ENCODE results near the gene SYNC. TPM values are rescaled to one million over a fixed set of nuclear protein-coding genes. Genes with fewer than 3 reads are reported as not detected.

SYNC gene
- total RNA-seq (not detected), total RNA-seq (0 reads per million in 2 donors)

DNA sequence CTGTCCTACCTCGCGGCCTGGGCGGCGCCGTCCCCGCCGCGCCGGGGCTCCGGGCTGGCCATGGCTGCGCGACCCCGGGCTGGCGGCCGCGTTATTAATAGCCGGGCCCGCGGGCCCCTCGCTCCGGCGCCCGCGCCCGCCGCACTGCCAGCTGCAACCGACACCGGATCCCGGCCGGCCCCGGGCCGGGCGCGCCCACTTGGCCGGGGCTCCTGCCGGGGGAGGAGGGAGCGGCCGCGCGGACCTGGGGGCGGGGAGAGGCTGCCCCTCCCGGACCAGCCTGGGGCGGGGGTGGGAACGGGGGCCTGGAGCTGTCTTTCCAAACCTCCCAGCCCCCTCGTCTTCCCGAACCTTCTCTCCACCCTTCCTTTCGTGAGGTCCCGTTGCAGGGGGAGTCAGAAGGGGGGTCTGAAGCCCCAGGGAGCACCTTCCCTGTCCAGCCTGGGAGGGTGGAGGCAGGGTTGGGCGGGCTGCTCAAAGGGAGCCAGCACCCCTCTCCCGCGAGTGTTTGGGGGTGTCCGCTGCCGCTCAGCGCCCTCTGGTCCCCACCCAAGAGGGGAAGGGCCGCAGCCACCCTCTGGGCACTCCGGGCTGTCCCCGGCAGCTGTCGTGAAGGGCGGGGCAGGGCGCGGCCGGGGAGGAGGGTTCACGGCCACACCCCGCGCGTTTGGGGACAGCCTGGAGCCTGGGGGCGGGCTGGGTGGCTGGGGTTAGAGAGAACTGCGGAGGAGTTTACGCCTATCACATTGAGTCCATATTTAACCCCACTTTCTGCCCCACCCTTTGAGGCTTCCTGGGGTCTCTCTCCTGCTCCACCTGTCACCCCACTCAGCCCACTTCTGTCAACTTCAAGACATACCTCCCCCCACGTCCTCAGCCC is at the start of gene SYNC:
Gene SYNC, minus strand, starts transcription at position 172 of the 880 bp plus-strand sequence. Its CDS starts 110 bp downstream, at position 62.
- Mint-ChIP-seq H3K27ac (no peak within 1 kb of the TSS), H3K27me3 (peaks cover 54% of the 10 kb centered on the region), H3K4me1 (peaks cover 6% of the 10 kb centered on the region), H3K36me3 (ENCODE audit: low read depth) (peaks cover 7% of the 10 kb centered on the region), H3K4me3 (peak within 1 kb of the TSS; percentile 79)
- ATAC-seq, result peak; percentile 44
- no peak for DNase-seq
- no peaks in the 10 kb centered on the region for H3K9me3 ChIP-seq (ENCODE audit: control insufficient read depth, low read length, poor library complexity, severe bottlenecking)

DNA sequence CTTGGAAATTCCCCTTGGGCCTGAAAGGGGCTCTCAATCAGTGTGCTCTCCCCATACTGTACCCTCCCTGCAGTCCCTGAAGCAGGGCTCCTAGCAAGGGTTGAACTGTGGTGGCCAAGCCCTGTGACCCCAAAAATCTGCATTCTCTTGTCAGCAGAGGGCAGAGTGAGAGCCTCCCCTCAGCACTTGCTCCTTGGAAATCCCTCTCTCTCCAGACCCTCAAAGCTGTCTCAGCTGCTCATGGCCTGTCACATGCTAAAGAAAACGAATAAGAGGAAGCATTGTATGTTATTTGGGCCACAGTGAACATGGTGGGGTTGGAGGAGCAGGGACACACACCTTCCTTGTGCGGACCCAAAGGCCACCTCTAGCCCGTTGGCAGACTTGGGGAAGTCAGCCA is 47.2 kb upstream of the SYNC start:
- no peaks in the 10 kb centered on the region for H3K9me3 ChIP-seq (ENCODE audit: control insufficient read depth, low read length, poor library complexity, severe bottlenecking)
- no peak for DNase-seq
- H3K27me3 Mint-ChIP-seq, result no peaks in the 10 kb centered on the region
- H3K4me1 Mint-ChIP-seq, result peaks cover 10% of the 10 kb centered on the region
- H3K27ac Mint-ChIP-seq, result no peak overlapping the region
- no peaks in the 10 kb centered on the region for H3K36me3 Mint-ChIP-seq (ENCODE audit: low read depth)
- no peak for ATAC-seq
- no peak overlapping the region for H3K4me3 Mint-ChIP-seq

DNA sequence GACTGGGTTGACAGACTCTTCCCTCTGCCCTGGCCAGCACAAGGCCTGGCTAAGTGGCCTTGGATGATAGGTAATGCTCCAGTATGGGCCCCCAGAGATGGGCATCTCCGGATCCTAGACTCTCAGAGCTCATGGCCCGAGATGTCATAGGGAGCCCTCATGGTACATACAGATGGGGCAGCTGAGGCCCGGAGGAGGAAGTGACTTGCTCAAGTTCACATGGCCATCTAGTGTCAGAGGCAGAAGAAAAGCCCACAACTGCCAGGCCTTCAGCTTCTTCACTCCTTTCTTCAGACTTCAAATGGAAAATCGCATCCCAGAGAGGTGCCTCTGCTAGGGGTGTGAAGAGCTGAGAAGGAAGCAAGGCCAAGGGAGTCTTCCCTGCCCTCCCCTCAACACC is 46.8 kb upstream of the SYNC start:
- peaks cover 3% of the 10 kb centered on the region for H3K27me3 Mint-ChIP-seq
- no peak overlapping the region for H3K4me3 Mint-ChIP-seq
- H3K9me3 ChIP-seq (ENCODE audit: control insufficient read depth, low read length, poor library complexity, severe bottlenecking), result no peaks in the 10 kb centered on the region
- no peak for DNase-seq
- H3K36me3 Mint-ChIP-seq (ENCODE audit: low read depth), result no peaks in the 10 kb centered on the region
- ATAC-seq, result no peak
- peaks cover 8% of the 10 kb centered on the region for H3K4me1 Mint-ChIP-seq
- H3K27ac Mint-ChIP-seq, result no peak overlapping the region

DNA sequence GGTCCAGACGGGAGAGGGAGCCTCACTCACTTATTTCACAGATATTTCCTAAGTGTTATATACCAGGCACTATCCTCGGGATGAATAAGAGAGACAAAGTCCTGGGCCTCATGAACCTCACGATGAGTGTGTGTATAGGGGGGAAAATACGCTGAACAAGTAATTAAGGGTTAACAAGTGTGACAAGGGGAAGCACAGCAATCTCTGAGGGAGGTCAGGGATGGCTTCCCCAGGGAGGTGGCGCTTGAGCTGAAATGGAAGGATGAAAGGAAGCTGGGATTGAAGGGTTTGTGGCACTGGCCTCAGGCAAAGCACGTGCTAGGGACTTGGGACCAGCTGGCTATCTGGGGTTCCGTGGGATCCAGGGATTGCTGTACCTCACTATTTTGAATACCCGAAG is 46.4 kb upstream of the SYNC start:
- Mint-ChIP-seq H3K4me1 (peaks cover 6% of the 10 kb centered on the region), H3K27me3 (peaks cover 7% of the 10 kb centered on the region), H3K27ac (no peak overlapping the region), H3K36me3 (ENCODE audit: low read depth) (no peaks in the 10 kb centered on the region), H3K4me3 (no peak overlapping the region)
- ATAC-seq, result no peak
- H3K9me3 ChIP-seq (ENCODE audit: control insufficient read depth, low read length, poor library complexity, severe bottlenecking), result no peaks in the 10 kb centered on the region
- DNase-seq, result no peak

DNA sequence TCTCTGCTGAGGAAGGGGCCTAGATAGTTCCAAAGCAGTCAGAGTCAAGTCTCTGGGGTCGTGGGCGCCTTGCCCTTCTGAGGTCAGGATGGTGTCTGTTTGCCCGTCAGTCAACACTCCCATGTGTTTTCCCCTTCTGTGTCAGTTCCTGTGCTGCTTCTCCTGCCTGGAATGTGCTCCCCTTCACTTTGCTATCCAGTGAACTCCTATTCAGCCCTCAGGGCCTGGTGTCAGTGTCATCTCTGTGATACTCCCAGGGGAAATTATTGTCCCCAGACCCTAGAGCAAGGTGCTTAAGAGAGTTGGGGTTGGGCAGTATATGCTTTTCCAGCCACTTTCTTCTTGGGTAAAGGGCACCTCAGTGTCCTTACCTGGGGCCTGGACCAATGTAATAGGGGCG is 45.8 kb upstream of the SYNC start:
- Mint-ChIP-seq H3K36me3 (ENCODE audit: low read depth) (no peaks in the 10 kb centered on the region), H3K4me3 (no peak overlapping the region), H3K27ac (no peak overlapping the region), H3K27me3 (peaks cover 9% of the 10 kb centered on the region), H3K4me1 (peaks cover 6% of the 10 kb centered on the region)
- H3K9me3 ChIP-seq (ENCODE audit: control insufficient read depth, low read length, poor library complexity, severe bottlenecking), result no peaks in the 10 kb centered on the region
- DNase-seq (no peak), ATAC-seq (no peak)

DNA sequence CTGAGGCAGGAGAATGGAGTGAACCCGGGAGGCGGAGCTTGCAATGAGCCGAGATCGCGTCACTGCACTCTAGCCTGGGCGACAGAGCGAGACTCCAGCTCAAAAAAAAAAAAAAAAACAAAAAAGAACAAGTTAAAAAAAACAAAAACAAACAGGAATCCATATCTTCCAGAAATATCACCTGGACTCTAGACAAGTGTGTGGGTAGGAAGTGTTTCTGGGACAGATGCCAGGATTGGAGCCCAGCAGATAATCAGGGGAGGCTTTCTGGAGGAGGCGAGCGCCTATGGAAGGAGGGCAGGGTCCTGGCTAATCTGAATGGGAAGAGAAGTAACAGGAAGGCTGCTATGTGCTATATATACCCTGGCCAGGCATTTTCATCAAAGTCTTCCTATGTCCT is 43.6 kb upstream of the SYNC start:
- no peak overlapping the region for H3K27ac Mint-ChIP-seq
- H3K9me3 ChIP-seq (ENCODE audit: control insufficient read depth, low read length, poor library complexity, severe bottlenecking), result no peaks in the 10 kb centered on the region
- H3K4me3 Mint-ChIP-seq, result no peak overlapping the region
- peaks cover 16% of the 10 kb centered on the region for H3K27me3 Mint-ChIP-seq
- DNase-seq (no peak), ATAC-seq (no peak)
- no peaks in the 10 kb centered on the region for H3K36me3 Mint-ChIP-seq (ENCODE audit: low read depth)
- H3K4me1 Mint-ChIP-seq, result peaks cover 1% of the 10 kb centered on the region

DNA sequence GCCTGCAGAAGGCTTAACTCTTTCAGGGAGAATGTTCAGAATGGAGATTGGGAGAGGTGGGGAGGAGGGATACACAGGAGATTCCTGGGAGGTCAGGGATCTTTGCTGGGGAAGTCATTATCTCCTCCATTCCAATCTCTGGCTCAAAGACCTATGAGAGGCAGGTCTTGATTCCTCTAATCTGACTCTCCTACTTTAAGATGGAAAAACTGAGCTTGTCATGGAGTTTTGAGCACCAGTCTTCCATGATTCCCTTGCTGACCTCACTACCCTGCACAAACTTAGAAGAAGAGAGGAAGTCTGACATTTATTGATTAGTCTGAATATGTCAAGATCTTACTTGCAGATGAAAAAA is 41.5 kb upstream of the SYNC start:
- H3K36me3 Mint-ChIP-seq (ENCODE audit: low read depth), result peaks cover 2% of the 10 kb centered on the region
- no peaks in the 10 kb centered on the region for H3K4me1 Mint-ChIP-seq

DNA sequence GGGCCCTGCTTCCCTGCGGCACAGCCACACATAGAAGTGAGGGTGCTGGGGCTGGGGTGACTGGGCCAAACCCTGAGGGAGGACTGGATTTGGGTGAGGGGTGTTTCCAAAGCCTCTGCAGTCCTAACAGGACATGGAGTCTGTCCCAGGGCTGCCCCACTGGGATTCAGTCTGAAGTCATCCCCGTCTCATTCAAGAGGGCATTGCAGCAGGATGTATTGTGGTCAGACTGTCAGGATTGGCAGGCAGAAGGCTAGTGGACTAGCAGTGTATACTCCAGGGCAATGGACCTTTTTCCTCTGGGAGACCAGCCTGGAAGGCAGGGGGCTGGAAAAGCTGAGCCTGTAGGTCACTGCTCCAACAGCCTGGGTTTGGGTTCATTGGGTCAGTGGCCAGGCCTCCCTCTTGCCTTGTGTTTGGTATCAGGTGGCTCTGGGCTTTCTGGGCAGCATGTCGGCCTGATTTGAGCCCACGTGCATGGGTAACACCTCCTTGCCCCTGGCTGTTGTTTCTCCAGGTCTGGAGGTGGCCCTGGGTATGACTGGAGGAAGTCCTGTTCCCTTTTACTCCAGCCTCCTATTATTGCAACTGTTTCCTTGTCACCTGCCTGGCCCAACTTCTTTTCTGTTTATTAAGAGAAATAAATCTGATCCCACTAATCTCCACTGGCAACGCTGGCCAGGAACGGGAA is 41.0 kb upstream of the SYNC start:
- no peaks in the 10 kb centered on the region for H3K4me1 Mint-ChIP-seq
- no peak overlapping the region for H3K4me3 Mint-ChIP-seq
- H3K36me3 Mint-ChIP-seq (ENCODE audit: low read depth), result peaks cover 2% of the 10 kb centered on the region

More for the DNA sequence above, 41.5 kb upstream of the SYNC start:
- Mint-ChIP-seq H3K4me3 (no peak overlapping the region), H3K27ac (no peak overlapping the region), H3K27me3 (peaks cover 27% of the 10 kb centered on the region)
- H3K9me3 ChIP-seq (ENCODE audit: control insufficient read depth, low read length, poor library complexity, severe bottlenecking), result no peaks in the 10 kb centered on the region
- no peak for DNase-seq
- ATAC-seq, result no peak

DNA sequence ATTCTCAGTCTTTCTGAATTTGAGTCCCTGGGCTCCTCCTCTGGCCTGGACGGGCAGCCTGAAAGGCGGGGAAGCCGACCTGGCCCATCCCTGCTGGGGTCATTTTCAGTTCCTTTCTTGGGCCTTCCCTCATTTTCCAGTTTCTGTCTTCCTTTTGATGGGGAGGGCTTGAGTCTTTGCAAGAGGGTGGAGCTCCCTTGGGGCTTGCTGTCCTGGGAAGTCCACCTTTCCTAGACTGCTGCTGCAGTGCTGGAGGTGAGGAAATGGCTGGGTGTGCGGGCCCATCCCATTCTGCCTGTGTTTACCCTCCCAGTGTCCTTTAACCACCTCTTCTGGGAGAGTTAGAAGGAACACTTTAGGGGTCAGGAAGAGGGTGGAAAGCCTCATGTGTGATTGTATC is 40.4 kb upstream of the SYNC start:
- H3K36me3 Mint-ChIP-seq (ENCODE audit: low read depth), result peaks cover 2% of the 10 kb centered on the region
- DNase-seq (no peak), ATAC-seq (no peak)
- H3K27me3 Mint-ChIP-seq, result peaks cover 28% of the 10 kb centered on the region
- H3K9me3 ChIP-seq (ENCODE audit: control insufficient read depth, low read length, poor library complexity, severe bottlenecking), result no peaks in the 10 kb centered on the region
- H3K27ac Mint-ChIP-seq, result no peak overlapping the region
- H3K4me3 Mint-ChIP-seq, result peak overlapping the region; percentile 82
- no peaks in the 10 kb centered on the region for H3K4me1 Mint-ChIP-seq

More for the DNA sequence above, 41.0 kb upstream of the SYNC start:
- no peaks in the 10 kb centered on the region for H3K9me3 ChIP-seq (ENCODE audit: control insufficient read depth, low read length, poor library complexity, severe bottlenecking)
- Mint-ChIP-seq H3K27ac (no peak overlapping the region), H3K27me3 (peaks cover 27% of the 10 kb centered on the region)
- ATAC-seq (no peak), DNase-seq (no peak)

DNA sequence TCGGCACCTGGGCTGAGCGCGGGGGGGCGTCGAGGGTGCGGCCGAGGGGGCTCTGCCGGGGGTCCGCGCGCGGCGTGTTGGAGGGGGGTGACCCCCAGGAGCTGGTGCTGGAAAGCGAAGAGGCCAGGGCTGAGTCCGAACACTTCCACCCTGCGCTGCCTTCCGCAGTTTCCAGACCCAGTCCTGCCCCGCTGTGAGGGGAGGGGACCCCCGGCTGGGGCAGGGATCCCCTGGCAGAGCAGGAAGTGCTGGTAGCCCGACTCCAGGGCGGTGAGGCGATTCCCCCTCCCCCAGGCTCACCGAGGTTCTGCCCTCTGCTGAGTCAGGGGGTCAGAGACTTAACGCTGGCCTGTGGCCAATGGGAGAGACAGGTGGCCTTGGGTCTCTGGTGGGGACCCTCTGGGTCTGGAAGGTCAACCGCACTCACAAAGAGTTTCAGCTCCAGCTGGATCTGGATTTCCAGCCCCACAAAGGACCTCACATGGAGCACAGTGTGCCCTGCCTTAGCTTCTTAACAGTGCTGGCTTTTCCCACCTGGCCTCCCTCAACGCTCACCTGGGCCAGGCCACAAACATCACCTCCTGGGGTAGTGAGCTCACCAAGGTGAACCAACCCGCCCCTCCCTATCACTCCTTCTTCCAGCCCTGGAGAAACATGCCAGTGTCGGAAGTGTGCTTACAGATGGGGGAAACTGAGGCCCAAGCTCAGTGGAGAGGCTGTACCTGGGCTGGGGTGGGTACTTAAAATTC is 39.8 kb upstream of the SYNC start:
- Mint-ChIP-seq H3K27me3 (peaks cover 32% of the 10 kb centered on the region), H3K4me1 (no peaks in the 10 kb centered on the region), H3K27ac (no peak overlapping the region), H3K36me3 (ENCODE audit: low read depth) (peaks cover 2% of the 10 kb centered on the region), H3K4me3 (peak overlapping the region; percentile 82)
- no peak for DNase-seq
- no peaks in the 10 kb centered on the region for H3K9me3 ChIP-seq (ENCODE audit: control insufficient read depth, low read length, poor library complexity, severe bottlenecking)
- ATAC-seq, result no peak

DNA sequence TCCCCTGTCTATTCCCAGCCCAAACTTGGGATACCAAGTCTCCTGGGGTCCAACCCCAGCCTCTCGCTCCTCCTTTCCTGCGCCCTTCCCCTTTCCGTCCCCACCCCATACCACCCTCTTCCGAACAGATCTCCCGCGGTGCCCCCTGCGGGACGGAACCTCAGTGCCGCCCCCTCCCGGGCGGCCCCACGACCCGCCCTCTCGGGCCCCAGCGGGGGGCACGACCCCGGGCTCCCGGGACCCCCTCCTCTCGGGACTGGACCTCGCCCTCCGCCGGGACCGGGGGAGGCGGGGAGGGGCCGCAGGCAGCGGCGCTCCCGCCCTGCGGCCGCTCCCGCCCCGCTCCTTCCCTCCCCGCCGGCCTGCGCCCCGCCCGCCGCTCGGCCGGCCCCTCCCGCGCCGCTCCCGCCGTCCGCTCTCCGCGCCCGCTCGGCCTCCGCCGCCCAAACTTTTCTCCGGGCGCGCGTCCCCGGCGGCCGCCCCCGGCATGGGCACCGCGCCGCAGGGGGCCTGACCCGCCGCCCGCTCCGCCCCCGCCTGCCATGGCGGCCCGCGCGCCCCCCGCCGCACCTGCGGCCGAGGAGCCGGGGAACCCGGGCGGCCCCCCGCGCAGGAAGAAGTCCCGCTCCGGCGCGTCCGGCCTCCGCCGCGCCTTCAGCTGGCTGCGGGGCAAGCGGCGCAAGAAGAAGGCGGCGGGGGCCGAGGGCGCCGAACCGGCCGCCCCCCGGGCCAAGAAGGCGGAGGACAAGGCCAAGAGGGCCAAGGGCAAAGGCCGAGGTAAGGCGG is 39.0 kb upstream of the SYNC start:
- H3K4me3 Mint-ChIP-seq, result peak overlapping the region; percentile 82
- ATAC-seq, result no peak
- H3K36me3 Mint-ChIP-seq (ENCODE audit: low read depth), result peaks cover 4% of the 10 kb centered on the region

DNA sequence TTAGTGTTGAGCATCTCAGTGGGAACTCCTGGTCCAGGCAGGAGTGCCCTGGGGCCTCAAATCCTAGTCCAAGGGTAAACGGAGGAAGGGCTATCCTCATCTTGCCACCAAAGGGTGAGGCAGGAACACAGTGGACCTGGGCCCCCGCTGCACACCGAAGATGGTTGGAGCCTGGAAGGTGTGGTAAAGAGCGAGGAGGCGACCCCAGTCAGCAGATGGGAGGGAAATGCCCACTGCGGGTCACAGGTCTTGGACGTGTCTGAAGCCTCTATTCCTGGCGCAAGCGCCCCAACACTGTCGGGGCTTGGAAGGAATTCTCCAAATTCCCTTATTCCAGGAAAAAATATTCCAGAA is 38.5 kb upstream of the SYNC start:
- DNase-seq (no peak), ATAC-seq (no peak)
- Mint-ChIP-seq H3K27me3 (peaks cover 38% of the 10 kb centered on the region), H3K27ac (no peak overlapping the region), H3K4me3 (peak overlapping the region; percentile 82), H3K36me3 (ENCODE audit: low read depth) (peaks cover 4% of the 10 kb centered on the region), H3K4me1 (no peaks in the 10 kb centered on the region)
- H3K9me3 ChIP-seq (ENCODE audit: control insufficient read depth, low read length, poor library complexity, severe bottlenecking), result no peaks in the 10 kb centered on the region

More for the DNA sequence above, 39.0 kb upstream of the SYNC start:
- Mint-ChIP-seq H3K27me3 (peaks cover 38% of the 10 kb centered on the region), H3K4me1 (no peaks in the 10 kb centered on the region), H3K27ac (no peak overlapping the region)
- DNase-seq, result no peak
- H3K9me3 ChIP-seq (ENCODE audit: control insufficient read depth, low read length, poor library complexity, severe bottlenecking), result no peaks in the 10 kb centered on the region
